ENCODE results near the gene CLDN22.

The CLDN22 gene

GRCh38 chr4:183320211-183321059, at the start of gene CLDN22:
Gene CLDN22, minus strand, starts transcription at chr4:183320276. Its CDS starts 58 bp downstream, at chr4:183320218.
- no peak for DNase-seq

- no peak for DNase-seq
Measured at GRCh38 chr4:183369073-183369472, 49.0 kb upstream of the CLDN22 start.

- DNase-seq = no peak
Measured at GRCh38 chr4:183366206-183366835, 46.2 kb upstream of the CLDN22 start.

GRCh38 chr4:183364025-183364424, 43.9 kb upstream of the CLDN22 start:
- no peak for DNase-seq

- DNase-seq = no peak
Measured at GRCh38 chr4:183362916-183363542, 43.0 kb upstream of the CLDN22 start.

- DNase-seq = no peak
Measured at GRCh38 chr4:183362036-183362435, 42.0 kb upstream of the CLDN22 start.

- no peak for DNase-seq
Measured at GRCh38 chr4:183360161-183360919, 40.3 kb upstream of the CLDN22 start.

- no peak for DNase-seq
Measured at GRCh38 chr4:183358215-183358755, 38.2 kb upstream of the CLDN22 start.

- DNase-seq = no peak
Measured at GRCh38 chr4:183356931-183357675, 37.0 kb upstream of the CLDN22 start.

GRCh38 chr4:183356173-183356830, 36.2 kb upstream of the CLDN22 start:
- no peak for DNase-seq

- DNase-seq = no peak
Measured at GRCh38 chr4:183355405-183355804, 35.3 kb upstream of the CLDN22 start.

- DNase-seq = no peak
Measured at GRCh38 chr4:183354219-183354618, 34.1 kb upstream of the CLDN22 start.

- DNase-seq = no peak
Measured at GRCh38 chr4:183353557-183353956, 33.5 kb upstream of the CLDN22 start.

GRCh38 chr4:183352546-183352945, 32.5 kb upstream of the CLDN22 start:
- DNase-seq = peak in 1 of 2 donors; percentile 8

- no peak for DNase-seq
Measured at GRCh38 chr4:183350317-183351071, 30.4 kb upstream of the CLDN22 start.

- no peak for DNase-seq
Measured at GRCh38 chr4:183349673-183350072, 29.6 kb upstream of the CLDN22 start.

GRCh38 chr4:183348706-183349659, 28.9 kb upstream of the CLDN22 start:
- peak; percentile 66 to 81 for DNase-seq

GRCh38 chr4:183348136-183348535, 28.1 kb upstream of the CLDN22 start:
- DNase-seq = no peak

- no peak for DNase-seq
Measured at GRCh38 chr4:183347566-183347965, 27.5 kb upstream of the CLDN22 start.

All from inflammatory macrophage treated with lipopolysaccharide for 1 hour (primary cell).